Upper lobe of left lung (tissue), 4 donors: ENCODE results near the gene ERN1.

Source experiments
- EP300 ChIP-seq, 4 donors: sonication (generic); formaldehyde crosslinking; IDR thresholded peaks; one replicate each; pipeline ENCODE4 v1.5.1; 2017; ENCODE audit warnings: antibody characterized with exemption in 4 of 4, control low read depth in 2 of 4
- POLR2A ChIP-seq, 4 donors: fragments of 450-650 bp; IDR thresholded peaks; one replicate each; pipeline ENCODE4 v1.5.1; 2016 to 2017; ENCODE audit warnings: antibody characterized with exemption in 4 of 4, mild to moderate bottlenecking in 2 of 4
- TF ChIP-seq, protein P1 (sequence below), 6 experiments: fragments of 450-650 bp in 4 of 6; fragments of 200-600 bp in 2 of 6; sonication (generic) in 2 of 6; IDR thresholded peaks; one replicate each; pipeline ENCODE4 v1.5.1; 2016 to 2019; ENCODE audit warnings: antibody characterized with exemption in 6 of 6

GRCh38 chr17:64171041-64171440, 41.1 kb upstream of the ERN1 start:
- TF ChIP-seq POLR2A (IDR thresholded peaks at IDR 0.05) (no peak), EP300 (IDR thresholded peaks at IDR 0.05) (no peak)
- TF ChIP-seq, protein P1, sequence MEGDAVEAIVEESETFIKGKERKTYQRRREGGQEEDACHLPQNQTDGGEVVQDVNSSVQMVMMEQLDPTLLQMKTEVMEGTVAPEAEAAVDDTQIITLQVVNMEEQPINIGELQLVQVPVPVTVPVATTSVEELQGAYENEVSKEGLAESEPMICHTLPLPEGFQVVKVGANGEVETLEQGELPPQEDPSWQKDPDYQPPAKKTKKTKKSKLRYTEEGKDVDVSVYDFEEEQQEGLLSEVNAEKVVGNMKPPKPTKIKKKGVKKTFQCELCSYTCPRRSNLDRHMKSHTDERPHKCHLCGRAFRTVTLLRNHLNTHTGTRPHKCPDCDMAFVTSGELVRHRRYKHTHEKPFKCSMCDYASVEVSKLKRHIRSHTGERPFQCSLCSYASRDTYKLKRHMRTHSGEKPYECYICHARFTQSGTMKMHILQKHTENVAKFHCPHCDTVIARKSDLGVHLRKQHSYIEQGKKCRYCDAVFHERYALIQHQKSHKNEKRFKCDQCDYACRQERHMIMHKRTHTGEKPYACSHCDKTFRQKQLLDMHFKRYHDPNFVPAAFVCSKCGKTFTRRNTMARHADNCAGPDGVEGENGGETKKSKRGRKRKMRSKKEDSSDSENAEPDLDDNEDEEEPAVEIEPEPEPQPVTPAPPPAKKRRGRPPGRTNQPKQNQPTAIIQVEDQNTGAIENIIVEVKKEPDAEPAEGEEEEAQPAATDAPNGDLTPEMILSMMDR (IDR thresholded peaks at IDR 0.05) = no peak
